H1 (cell line): ENCODE data around the gene NEU4. TPM values are rescaled to one million over a fixed set of nuclear protein-coding genes. Genes with fewer than 3 reads are reported as not detected.

ENCODE experiments used
- SP2 ChIP-seq: IDR thresholded peaks from 2 replicates; pipeline ENCODE4 v1.6.1; 2012; ENCODE audit warnings: mild to moderate bottlenecking, low read length, inconsistent platforms
- TAF1 ChIP-seq: IDR thresholded peaks from 2 replicates; pipeline ENCODE4 v1.6.1; 2011; ENCODE audit warnings: mild to moderate bottlenecking, low read depth, low read length
- polyA plus RNA-seq, 7 experiments: library from polyadenylated mRNA; depleted of rRNA in 3 of 7; stranded (reverse) in 5 of 7; unstranded in 2 of 7; fragments of >200 nt in 5 of 7; fragments of 200-250 nt in 2 of 7; gene quantifications; 1 replicate in 5 of 7; 2 replicates in 1 of 7; 4 replicates in 1 of 7; pipeline versions ENCODE4 v1.2.1 to v1.2.3, GENCODE V29; 2011 to 2013; ENCODE audit warnings: missing spikeins in 2 of 7, mixed read lengths in 2 of 7
- total RNA-seq: library from RNA; stranded (reverse); fragmentation: NEBNext Ultra II Directional; extraction: Animal tissue kit (Norgen Biotek cat#: 25700); gene quantifications from 2 replicates; pipeline ENCODE4 v1.2.1, GENCODE V29; 2021

Gene NEU4
- total and polyA plus RNA-seq, 2 of the 8 experiments (the other 6 are each of a cell fraction or from before 2014, with no cell fraction given): 0.32 to 0.50 TPM

DNA sequence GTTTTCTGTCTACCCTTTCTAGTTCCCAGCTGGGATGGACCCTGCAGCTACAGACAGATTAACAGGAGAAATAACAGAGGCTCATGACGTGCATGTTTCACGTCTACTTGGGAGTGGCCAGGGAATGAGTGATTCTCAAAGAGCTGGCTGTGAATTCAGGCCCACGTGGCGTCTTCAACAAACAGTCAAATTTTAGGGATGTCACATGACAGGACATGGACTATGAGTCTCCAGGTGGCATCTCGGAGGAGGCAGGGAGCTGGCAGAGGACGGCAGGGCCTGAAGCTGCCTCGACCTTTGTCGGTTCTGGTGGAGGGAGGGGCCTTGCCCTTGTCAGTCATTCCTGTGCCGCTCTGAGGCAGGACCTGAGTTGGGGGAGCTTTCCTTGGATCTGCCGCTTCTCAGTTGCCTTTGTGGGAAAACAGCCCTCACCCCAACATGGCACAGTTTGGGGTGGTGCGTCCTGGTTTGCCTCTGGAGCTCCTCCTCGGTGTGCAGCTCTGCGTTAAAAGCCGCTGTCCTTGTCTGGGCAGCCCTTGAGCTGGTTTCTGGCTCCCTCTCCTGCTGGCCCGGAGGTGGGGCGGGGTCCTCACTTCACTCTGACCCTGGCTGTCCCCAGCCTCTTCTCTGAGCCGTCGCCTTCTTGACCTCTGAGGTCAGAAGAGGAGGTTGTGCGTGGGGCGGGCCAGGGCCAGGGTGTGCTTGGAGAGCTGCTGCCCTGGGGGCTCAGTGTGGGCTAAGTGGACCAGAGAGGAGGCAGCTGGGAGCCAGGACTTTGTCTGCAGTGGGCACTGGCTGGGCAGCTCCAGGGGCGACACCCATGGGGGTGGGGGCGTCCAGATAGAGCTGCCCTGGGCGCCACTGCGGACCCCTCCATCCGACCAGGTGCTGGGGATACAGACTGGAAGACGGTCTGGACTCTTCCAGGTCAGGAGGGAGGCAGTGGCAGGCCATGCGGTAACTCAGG is 44.4 kb upstream of the NEU4 start (continued):
- TF ChIP-seq SP2 (no peak), TAF1 (no peak)
